ENCODE data around the gene SLC15A2.

- TF ChIP-seq CTCF (IDR thresholded peaks at IDR 0.05) (no peak), POLR2A (IDR thresholded peaks at IDR 0.05) (no peak), EP300 (IDR thresholded peaks at IDR 0.05) (no peak)
These were observed 85.0 kb downstream of the SLC15A2 start for GRCh38 chr3:121979246-121979645.
